ENCODE measurements around the gene CLC. TPM values are rescaled to one million over a fixed set of nuclear protein-coding genes. Genes with fewer than 3 reads are reported as not detected.

The CLC gene
- total and polyA plus RNA-seq, 8 donors = 1.7 to 2.8 TPM; not detected in 6

- WGBS, 5 donors = 29 to 100% (median 86%) methylated on average over 1 of the region's 1 CpG
- no peak overlapping the region for H3K4me3 ChIP-seq
- no peak for DNase-seq
- H3K4me1 ChIP-seq = no peaks in the 10 kb centered on the region
- intact Hi-C loops (cut with DNase I; ENCODE audit: low total_unique reads) = no loop called here
- no peak for TF ChIP-seq CTCF (IDR thresholded peaks at IDR 0.05)
- no peak for TF ChIP-seq POLR2A (IDR thresholded peaks at IDR 0.05)
- no peak for TF ChIP-seq POLR2AphosphoS5 (IDR thresholded peaks at IDR 0.05)
- no peak for TF ChIP-seq EP300 (IDR thresholded peaks at IDR 0.05)
- peaks cover 0 to 11% (median 0%) of the 10 kb centered on the region in 3 donors for H3K27me3 ChIP-seq
- H3K27ac ChIP-seq = no peak overlapping the region
- H3K9me3 ChIP-seq = no peaks in the 10 kb centered on the region
- H3K36me3 ChIP-seq = no peaks in the 10 kb centered on the region
Observed at GRCh38 chr19:39731685-39732084, 6.1 kb downstream of the CLC start.

- Histone ChIP-seq H3K4me1 (no peaks in the 10 kb centered on the region), H3K27me3 (peaks cover 0 to 11% (median 0%) of the 10 kb centered on the region in 3 donors), H3K36me3 (no peaks in the 10 kb centered on the region), H3K4me3 (no peak overlapping the region), H3K27ac (no peak overlapping the region), H3K9me3 (no peaks in the 10 kb centered on the region)
- no peak for DNase-seq
- WGBS, 5 donors = 25 to 43% (median 40%) methylated on average over 4 of the region's 4 CpGs
- intact Hi-C loops (cut with DNase I; ENCODE audit: low total_unique reads) = no loop called here
- TF ChIP-seq POLR2A (IDR thresholded peaks at IDR 0.05) (no peak), POLR2AphosphoS5 (IDR thresholded peaks at IDR 0.05) (no peak), CTCF (IDR thresholded peaks at IDR 0.05) (no peak), EP300 (IDR thresholded peaks at IDR 0.05) (no peak)
Observed at GRCh38 chr19:39729594-39729993, 8.2 kb downstream of the CLC start.

DNA sequence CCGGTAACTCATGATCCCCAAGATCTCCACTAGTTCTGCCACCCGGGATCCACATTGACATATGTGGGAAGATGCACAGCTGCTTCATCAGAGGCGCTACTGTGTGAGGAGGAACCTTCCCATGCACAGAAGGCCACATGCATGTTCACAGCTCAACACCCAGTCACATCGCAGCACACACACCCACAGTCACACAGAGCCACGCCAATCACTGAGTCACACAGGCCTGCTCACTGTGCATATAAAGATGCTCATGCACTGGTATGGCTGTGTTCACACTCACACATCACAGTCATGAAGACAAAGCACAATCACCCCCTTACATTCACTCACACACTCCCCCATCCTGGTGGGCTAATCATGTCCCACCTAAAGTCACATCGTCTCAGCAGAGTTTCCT lies 9.8 kb downstream of the CLC start:
- intact Hi-C loops (cut with DNase I; ENCODE audit: low total_unique reads) = no loop called here
- 86 to 88% (median 87%) methylated on average over 6 of the region's 6 CpGs for WGBS, 5 donors
- Histone ChIP-seq H3K36me3 (no peaks in the 10 kb centered on the region), H3K4me1 (no peaks in the 10 kb centered on the region), H3K27me3 (peaks cover 0 to 11% (median 0%) of the 10 kb centered on the region in 3 donors), H3K27ac (no peak overlapping the region), H3K4me3 (no peak overlapping the region), H3K9me3 (no peaks in the 10 kb centered on the region)
- TF ChIP-seq CTCF (IDR thresholded peaks at IDR 0.05) = no peak
- no peak for TF ChIP-seq POLR2AphosphoS5 (IDR thresholded peaks at IDR 0.05)
- TF ChIP-seq EP300 (IDR thresholded peaks at IDR 0.05) = no peak
- TF ChIP-seq POLR2A (IDR thresholded peaks at IDR 0.05) = no peak
- DNase-seq = peak in 1 of 2 donors; percentile 12

DNA sequence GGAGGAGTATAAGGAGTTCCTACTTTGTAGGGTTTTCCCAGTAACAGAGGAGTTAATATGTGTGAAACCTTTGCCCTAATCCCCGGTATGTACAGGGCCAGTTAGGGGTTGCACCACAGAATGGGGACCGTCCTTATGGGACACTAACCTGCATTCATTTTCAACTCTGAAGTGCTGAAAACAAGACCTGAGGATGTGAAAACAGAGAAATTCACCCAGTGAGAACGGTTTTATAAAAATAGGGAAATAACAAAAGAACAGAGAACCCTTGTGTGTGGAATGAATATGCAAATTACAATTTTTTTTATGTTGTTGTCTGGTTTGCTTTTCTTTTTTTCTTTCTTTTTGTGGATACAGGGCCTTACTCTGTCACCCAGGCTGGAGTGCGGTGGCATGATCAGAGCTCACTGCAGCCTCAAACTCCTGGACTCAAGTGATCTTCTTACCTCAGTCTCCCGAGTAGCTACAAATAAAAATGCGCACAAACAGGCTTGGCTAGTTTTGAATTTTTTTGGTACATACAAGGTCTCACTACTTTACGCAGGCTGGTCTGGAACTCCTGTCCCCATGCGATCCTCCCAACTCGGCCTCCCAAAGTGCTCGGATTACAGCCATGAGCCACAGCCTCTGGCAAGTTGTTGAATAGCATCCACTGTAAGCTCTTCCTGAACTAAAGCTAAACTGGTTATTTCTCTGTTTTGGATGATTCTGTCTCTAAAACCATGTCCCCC lies 10.6 kb downstream of the CLC start:
- Histone ChIP-seq H3K4me1 (no peaks in the 10 kb centered on the region), H3K36me3 (no peaks in the 10 kb centered on the region), H3K9me3 (no peaks in the 10 kb centered on the region), H3K27me3 (peaks cover 0 to 11% (median 0%) of the 10 kb centered on the region in 3 donors), H3K4me3 (no peak overlapping the region), H3K27ac (no peak overlapping the region)
- DNase-seq = no peak
- WGBS, 5 donors = 66 to 82% (median 73%) methylated on average over 10 of the region's 10 CpGs
- intact Hi-C loops (cut with DNase I; ENCODE audit: low total_unique reads) = no loop called here
- no peak for TF ChIP-seq EP300 (IDR thresholded peaks at IDR 0.05)
- TF ChIP-seq POLR2AphosphoS5 (IDR thresholded peaks at IDR 0.05) = no peak
- TF ChIP-seq CTCF (IDR thresholded peaks at IDR 0.05) = no peak
